ENCODE data around the gene PLCH2.

The PLCH2 gene

GRCh38 chr1:2441746-2442145 is 34.3 kb upstream of the PLCH2 start:
- TF ChIP-seq CTCF (IDR thresholded peaks at IDR 0.05; ENCODE audit: extremely low read depth, insufficient read depth, missing control alignments): no peak
- in situ Hi-C loops (cut with MboI; ENCODE audit: low pct_unique_long_range_greater_than_20kb, low sequenced_read_pairs, unreplicated experiment): no loop called here
- DNase-seq (ENCODE audit: low spot score): no peak

DNA sequence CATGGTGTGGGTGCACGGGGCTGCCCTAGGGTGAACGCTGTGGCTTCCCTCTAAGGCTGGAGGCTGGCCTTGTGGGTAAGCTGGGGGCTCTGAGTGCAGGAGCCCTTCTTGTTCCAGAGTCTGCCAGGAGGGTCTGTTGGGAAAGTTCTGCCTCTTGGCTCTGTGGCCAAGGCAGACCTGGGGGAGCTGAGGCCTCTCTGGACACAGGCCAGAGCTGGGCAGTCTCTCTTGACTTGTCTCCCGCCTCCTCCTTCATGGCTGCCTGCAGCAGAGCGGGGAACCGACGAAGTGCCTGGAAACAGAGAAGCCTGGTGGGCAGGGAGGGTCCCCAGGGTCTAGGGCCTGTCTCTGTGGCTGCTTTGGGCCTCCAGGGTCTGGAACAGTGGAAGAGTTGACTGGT is 33.4 kb upstream of the PLCH2 start:
- no peak for DNase-seq (ENCODE audit: low spot score)
- no peak for TF ChIP-seq CTCF (IDR thresholded peaks at IDR 0.05; ENCODE audit: extremely low read depth, insufficient read depth, missing control alignments)
- in situ Hi-C loops (cut with MboI; ENCODE audit: low pct_unique_long_range_greater_than_20kb, low sequenced_read_pairs, unreplicated experiment): no loop called here

DNA sequence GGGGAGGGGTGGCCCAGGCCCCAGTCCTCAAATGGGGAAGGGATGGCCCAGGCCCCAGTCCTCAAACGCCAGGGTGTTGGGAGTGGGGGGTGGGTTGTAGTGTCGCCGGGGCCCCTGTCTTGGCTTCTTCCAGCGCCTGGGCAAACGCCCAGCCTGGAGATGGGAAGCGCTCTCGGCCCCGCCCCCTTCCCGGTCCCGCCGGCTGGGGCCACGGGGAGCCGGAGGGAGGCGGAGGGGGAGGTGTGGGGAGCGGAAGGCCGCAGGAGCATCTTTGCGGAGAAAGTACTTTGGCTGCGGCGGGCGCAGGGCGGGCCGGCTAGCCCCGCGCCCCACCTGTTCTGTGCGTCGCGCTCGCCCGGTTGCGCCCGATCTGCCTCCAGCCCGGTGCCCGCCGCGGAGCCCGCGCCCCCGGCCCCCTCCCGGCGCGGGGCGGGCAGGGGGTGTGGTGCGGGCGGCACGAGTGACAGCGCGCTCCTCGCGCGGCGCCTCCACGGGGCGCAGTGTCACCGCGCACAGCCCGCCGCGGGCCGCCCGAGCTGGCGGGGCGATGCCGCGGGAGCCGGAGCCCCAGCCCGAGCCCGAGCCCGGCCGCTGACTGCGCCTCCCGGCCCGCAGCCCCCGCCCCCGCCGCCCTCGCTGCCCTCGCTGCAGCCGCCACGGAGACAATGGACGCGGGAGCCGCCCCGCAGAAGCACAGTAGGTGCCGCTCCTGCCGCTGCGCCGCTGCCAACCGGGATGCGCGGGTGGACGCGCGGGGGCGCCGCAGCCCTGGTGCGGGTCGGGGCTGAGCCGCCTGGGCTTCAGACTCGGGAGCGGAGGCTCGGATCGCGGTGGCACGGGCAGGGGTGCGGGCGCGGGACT is 32.6 kb upstream of the PLCH2 start:
- no peak for DNase-seq (ENCODE audit: low spot score)
- in situ Hi-C loops (cut with MboI; ENCODE audit: low pct_unique_long_range_greater_than_20kb, low sequenced_read_pairs, unreplicated experiment): no loop called here
- no peak for TF ChIP-seq CTCF (IDR thresholded peaks at IDR 0.05; ENCODE audit: extremely low read depth, insufficient read depth, missing control alignments)

DNA sequence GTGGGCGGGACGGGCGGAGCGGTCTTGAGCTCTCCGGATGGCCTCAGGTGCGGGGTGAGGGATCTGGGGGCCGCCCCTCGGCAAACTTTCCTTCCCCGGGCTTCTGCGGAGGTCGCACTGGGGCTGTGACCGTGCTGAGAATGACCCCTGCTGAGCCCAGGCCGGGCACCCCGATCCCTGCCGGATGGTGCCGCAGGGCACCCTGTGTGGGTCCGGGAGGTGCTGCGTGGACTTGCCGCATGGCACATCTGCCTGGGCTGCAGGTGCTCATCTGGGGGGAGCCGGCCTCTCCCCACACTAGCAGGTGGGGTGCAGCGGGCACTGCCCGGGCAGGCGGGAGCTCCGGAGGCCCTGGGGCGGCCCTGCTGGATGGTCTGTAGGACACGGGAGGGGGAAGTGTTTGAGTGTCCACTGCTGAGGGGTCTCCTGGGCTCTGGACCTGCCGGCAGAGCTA is 31.9 kb upstream of the PLCH2 start:
- in situ Hi-C loops (cut with MboI; ENCODE audit: low pct_unique_long_range_greater_than_20kb, low sequenced_read_pairs, unreplicated experiment): no loop called here
- no peak for TF ChIP-seq CTCF (IDR thresholded peaks at IDR 0.05; ENCODE audit: extremely low read depth, insufficient read depth, missing control alignments)
- DNase-seq (ENCODE audit: low spot score): no peak

- TF ChIP-seq CTCF (IDR thresholded peaks at IDR 0.05; ENCODE audit: extremely low read depth, insufficient read depth, missing control alignments): no peak
- in situ Hi-C loops (cut with MboI; ENCODE audit: low pct_unique_long_range_greater_than_20kb, low sequenced_read_pairs, unreplicated experiment): no loop called here
- DNase-seq (ENCODE audit: low spot score): no peak
Observed at GRCh38 chr1:2445162-2445822, 30.8 kb upstream of the PLCH2 start.

DNA sequence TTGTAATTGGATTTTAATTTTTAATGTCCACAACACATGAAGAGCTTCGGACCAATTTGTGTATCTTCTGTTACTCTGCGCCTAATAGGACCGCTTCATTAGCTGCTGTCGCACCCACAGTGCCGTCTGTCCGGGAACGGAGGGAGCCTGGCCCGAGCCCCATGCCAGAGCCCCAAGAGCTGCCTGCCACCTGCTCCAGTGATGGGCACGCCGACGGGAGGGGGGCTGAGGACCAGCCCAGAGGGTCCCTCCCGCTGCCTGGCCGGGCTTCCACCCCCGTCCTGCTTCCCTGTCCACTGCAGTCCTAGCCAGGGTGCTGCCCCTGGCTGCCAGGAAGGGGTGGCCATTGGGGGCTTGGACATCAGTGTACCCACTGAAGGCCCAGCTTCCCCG is 30.3 kb upstream of the PLCH2 start:
- in situ Hi-C loops (cut with MboI; ENCODE audit: low pct_unique_long_range_greater_than_20kb, low sequenced_read_pairs, unreplicated experiment): no loop called here
- no peak for DNase-seq (ENCODE audit: low spot score)
- TF ChIP-seq CTCF (IDR thresholded peaks at IDR 0.05; ENCODE audit: extremely low read depth, insufficient read depth, missing control alignments): no peak

Data from GM13977 (cell line).